ENCODE data around the gene ANO1.

Gene ANO1

DNA sequence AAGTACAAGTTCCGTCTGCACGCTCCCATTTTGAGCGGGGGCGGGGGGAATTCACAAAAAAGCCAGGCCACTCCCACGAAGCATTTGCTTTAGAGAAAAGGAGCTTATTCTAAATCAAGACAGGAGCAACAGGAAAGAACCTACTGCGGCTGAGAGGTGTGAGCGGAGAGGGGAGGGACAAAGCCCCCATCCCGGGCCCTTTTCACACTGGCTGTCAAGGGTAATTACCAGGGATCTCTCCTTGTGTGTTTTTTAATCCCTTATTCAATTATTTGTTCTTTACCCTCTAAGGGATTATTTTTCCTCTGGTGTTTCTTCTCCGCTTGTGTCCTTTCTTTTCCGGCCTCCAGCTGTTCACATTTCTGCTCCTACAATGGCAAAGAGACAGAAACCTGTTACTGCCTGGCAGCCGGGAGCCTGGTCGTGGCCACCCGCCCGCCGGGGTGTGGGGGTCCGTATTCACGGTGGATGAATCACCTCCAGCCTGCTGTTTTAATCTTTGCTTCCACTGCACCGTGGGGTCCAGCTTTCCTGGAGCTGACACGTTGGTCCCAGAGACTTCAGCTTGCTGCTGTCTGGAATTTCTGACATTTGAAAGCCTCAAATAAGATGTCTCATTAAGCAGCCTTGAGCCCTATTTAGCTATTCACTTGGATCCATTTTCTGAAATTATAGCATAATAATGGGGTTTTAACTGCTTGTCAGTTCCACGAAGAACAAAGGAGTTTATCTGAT is 63.5 kb downstream of the ANO1 start:
- no peak for DNase-seq

DNA sequence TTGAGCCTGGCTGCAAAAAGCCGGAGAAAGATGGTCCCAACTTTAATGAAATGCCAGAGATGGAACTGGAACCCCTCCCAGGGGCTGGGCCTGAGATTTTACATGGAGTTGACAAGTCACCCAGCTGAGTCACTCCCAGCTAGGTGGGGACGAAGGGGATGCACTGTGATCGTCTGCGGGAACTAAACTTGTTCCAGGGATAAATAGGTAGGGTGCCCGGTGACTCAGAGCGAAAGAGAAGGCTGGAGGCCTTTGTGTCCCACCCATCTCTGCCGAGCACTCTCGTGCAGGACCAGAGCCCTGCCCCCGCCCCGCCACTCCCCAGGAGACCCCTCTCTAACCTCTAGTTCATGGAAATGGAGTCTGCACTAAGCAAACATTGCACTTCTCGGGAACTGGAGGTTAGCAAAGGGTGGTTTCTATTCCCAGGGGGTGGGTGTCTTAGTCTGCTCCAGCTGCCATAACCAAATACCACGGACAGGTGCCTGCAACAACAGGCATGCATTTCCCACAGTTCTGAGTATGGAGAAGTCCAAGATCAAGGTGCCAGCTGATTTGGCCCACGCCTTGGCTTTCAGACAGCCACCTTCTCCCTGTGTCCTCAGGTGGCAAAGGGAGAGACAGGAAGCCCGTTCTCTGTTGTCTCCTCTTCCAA is 64.2 kb downstream of the ANO1 start:
- peak; percentile 65 for DNase-seq

DNA sequence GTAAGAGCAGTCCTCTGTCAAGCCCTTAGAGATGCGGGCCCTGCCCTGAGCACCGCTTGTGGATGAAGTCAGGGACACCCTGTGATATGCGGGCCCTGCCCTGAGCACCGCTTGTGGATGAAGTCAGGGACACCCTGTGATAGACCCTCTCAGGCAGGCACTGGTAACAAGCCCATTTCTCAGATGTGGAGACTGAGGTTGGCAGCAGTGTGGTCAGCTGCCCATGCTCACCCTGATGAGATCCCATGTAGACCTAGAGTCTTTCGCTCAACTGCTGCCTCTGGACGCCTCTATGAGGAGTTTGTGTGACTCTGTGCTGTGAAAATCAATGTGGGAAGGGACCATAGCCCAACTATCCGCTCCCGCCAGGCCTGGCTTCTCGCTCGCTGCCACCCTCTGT is 66.1 kb downstream of the ANO1 start:
- DNase-seq: no peak

DNA sequence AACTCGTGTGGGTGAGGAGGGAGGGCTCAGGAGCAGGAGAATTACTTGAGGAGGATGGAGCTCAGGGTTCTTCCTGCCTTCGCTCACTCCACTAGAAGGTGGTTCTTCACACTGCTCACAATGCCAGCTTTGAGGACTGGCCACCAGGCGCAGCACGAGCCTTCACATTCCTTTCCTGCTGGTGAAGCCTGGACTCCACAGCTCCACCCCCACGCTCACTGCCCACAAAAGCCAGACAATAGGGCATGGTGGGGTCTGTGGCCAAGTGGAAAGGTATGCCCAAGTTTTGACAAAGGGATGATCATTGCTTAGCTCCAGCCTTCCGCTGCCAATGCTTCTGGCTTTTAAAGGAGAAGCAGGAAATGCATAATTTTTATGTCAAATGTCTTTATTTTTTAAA is 67.0 kb downstream of the ANO1 start:
- no peak for DNase-seq

DNA sequence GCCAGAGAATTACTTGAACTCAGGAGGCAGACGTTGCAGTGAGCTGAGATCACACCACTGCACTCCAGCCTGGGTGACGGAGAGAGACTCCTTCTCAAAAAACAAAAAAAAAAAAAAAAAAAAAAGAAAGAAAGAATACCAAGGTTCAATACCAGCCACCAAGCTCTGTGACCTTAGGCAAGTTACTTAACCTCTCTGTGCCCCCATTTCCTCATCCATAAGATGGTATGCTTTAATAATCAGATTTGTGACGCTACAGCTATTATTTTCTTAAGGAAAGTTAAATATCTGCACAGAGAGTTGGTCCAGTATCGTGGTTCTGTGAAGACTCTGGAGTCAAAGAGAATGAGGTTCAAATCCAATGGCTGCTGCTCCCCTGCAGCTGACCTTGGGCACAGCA is 67.7 kb downstream of the ANO1 start:
- DNase-seq: no peak

DNA sequence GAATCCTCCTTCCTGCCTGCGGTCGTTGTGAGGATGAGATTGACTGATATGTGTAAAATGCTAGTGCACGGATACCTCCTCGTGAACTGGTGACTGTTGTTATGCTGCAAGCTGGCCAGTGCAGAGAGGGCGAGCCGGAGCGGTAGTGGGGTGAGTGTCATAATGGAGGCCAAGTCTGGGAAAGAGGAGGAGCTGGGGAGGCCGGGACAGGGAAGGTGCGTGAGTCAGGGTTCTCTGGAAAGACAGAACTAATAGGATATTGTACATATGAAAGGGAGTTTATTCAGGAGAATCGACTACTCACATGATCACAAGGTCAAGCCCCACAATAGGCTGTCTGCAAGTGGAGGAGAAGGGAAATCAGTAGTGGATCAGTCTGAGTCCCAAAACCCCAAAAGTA is 68.2 kb downstream of the ANO1 start:
- no peak for DNase-seq

DNA sequence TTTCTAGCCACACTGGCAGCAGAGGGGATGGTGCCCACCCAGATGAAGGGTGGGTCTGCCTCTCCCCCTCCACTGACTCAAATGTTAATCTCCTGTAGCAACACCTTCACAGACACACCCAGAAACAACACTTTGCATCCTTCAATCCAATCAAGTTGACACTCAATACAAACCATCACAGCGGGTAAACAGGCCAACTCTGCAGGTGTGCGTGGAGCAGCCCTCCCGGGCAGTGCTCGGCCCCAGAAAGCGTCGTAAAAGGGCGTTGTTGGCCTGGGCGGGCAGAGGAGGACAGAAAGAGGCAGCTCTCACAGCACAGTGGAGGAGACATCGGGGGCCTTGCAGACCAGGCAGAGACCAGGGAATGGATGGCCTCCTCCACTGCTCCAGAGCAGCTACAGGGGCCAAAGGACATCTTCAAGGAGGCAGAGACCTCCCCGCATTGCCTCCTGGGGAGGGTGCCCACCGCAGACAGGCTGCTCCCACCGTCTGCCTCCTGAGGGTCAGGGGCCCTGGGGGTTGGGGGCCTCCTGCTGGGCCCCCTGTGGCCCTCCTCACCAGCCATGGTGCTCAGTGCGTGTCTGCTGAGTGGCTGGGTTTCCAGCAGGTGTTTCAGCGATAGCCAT is 68.9 kb downstream of the ANO1 start:
- DNase-seq: no peak

DNA sequence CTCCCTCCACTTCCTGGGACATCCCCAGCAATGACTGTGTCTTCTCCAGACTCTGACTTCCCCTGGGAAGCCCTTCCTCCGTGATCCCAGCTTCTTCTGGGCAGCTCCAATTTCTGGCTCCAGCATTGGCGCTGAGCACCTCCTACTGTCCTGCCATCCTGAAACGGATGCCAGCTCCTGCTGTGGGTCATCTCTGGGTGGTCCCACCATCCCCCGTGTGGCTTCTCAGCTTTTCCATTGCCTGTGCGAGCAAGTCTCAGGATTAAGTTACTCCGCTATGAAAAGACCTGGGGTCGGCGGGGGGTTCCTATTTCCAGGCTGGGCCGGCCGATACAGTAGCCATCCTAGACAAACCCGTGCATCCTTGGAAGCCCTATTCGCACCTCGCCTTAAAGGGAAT is 69.6 kb downstream of the ANO1 start:
- no peak for DNase-seq

DNA sequence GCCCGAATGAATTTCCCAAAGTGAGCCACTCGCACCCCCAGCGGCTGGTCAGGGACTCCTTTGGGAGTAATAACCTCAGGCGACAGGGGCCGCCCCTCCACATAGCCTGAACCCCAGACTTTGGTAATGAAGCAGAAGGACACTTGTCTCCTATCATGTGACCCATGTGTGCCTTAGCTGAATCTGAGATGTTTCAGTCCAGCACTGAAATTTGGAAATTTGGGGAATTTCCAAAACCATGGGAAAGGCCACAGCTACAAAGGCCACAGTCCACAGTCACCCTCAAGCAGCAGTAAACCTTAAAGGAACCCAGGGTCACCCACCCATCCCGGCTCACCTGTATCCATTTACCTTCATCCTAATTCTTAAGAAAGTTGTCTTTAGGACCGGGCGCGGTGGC is 73.6 kb downstream of the ANO1 start:
- DNase-seq: no peak

DNA sequence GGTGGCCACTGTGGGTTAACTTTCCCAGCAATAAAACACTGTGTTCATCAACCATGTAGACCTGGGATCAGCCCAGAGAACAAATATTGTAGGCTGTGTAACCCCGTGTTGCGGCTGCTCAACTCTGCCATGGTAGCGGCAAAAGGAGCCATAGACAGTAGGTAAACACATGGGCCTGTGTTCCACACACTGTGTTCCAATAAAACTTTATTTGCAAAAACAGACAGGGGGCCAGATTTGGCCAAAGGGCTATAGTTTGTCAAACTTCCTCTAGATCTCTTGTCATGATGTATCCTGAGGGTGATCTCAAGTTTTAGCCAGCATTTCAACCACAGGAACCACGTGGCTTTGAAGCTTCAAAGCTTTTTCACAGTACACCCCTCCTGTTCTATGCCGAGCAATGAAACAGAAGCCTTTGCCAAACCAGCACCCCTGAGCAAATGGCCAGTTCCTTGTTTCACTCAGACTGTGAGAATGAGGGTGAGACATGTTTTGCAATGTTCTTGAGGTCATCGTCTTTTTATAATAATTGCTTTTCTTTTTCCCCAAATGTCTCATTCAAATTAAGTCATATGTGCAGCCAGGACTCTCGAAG is 75.1 kb downstream of the ANO1 start:
- DNase-seq: no peak

DNA sequence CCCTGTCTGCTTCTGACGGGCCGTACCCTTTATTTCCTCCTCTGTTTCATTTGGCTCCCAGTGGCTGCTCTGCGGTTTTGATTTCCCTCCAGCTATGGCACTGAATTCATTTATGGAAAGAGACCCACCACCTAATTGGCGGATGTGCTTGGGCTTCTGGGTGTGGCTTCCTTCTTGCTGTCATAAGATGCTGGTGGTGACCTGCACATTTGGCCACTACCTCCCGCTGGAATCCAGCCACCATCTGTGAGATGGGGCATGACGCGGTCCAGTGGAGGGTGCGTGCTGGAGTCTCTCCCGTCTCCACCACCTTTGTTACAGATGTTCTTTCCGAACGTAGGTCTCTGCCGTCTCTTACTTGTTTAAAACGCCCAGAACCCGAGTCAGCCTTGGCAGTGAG is 77.3 kb downstream of the ANO1 start:
- DNase-seq: no peak

DNA sequence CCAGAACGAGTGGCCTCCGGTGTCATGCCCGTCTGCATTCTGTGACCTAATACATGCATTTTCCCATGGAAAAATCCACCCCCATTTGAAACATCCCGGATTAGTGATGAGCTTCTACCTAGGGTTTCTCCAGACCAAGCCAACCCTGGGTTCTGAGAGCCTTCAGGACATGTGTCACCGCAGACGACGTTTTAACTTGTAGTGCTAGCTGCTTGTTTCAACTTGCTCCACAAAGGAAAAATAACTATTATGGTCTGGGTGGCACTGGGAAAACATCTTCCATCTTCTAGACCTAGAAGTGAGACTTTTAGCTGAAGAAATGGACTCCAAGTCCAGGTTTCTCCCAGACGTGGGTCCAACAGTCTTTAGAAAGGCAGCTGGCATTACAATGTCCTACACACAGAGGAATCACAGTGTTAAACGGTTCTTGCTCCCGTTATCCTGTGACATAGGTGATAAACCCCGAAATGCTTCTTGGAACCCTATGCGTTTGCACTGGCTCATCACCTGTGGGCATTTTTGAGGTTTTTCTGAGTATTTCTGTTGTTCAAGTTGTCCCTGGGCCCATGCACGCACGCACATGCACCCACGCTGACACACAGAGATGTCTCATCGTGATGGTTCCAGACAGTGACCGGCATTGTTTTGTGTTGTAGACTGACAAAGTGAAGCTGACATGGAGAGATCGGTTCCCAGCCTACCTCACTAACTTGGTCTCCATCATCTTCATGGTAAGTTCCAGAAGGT is 78.3 kb downstream of the ANO1 start:
- DNase-seq: no peak

DNA sequence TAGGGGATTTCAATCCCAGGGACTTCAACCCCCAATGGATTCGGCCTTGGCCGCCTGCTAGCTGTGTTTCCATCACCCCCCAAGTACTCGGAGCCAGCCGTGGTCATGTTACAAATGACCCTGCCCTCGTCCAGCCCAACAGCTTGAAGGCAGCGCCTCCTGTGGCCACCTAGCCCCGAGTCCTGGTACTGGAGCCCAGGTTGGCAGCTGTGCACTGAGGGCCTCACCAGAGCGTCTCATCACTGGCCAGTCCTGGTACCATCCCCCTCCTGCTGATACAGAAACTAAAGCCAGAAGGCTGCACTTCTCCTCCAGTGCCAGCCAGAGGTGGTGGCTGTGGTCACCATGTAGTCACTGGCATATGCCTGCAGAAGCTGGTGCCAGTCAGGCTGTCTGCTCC is 80.1 kb downstream of the ANO1 start:
- no peak for DNase-seq

DNA sequence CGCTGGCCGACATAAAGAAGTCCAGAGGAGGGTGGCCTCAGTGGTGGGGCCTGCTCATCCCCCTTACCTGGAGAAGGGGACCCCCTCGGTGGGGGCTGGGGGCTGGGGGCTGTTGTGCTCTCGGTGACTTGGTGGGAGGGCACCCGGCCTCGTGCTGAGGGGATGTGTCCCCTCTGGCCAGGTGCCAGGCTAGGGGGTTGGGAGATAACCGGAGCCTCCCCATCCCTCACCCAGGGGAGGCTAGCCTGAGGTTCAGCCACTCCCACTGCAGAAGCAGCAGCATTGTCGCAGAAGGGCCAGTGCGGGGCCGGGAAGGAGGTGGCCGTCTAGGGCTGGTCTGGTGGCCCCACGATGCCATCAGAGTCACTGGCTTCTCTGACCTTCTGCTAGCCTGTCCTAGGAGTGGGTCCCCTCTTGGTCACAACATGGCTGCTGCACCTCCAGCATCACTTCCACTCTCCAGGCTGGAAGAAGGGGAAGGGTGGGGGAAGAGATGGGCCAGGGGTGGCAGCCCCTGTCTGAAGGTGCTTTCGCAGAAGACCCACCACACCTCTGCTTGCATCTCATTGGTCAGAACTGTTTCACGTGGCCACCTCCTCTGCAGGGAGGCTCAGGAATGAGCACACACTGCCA is 80.8 kb downstream of the ANO1 start:
- DNase-seq: no peak

DNA sequence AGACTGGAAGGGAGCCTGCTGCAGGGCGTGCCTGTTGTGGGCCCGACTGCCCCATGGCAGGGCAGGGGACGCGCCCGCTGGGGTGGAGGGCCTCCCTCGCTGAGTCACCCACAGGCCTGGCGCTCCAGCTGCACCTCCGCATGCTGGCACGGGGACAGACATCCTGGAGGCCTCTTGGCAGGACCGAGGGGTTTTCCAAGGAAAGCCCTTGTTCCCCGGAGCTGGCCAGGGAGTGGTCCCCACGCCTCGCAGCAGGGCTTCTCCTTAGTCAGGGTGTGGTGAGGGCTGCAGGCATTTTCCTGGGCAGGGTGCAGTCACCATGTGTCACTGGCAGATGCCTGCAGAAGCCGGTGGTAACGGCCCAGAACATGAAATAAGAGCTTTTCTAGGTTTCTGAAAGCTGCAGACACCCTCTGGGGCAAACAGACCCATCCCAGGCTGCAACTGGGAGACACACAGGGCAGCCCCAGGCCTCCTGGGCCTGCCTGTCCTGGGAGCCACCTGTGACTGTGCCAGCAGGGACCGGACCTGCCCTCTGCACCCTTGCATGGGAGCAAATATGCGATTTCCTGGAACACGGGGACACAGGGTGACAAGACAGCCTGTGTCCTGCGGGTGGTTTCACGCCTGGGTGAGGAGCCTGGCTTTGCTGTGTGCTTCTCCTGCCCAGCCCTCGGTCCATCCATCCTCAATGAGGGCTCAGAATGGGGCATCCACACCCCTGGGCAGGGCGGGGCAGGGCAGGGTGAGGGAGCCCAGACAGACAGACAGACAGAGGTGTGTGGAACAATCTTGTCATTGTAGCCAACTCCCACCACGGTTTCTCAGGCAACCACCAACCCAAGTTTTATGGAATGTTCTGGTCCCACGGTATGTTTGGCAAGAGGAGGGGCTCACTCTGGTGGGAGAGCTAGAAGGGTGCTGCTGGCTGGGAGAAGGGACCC is 81.8 kb downstream of the ANO1 start:
- no peak for DNase-seq

DNA sequence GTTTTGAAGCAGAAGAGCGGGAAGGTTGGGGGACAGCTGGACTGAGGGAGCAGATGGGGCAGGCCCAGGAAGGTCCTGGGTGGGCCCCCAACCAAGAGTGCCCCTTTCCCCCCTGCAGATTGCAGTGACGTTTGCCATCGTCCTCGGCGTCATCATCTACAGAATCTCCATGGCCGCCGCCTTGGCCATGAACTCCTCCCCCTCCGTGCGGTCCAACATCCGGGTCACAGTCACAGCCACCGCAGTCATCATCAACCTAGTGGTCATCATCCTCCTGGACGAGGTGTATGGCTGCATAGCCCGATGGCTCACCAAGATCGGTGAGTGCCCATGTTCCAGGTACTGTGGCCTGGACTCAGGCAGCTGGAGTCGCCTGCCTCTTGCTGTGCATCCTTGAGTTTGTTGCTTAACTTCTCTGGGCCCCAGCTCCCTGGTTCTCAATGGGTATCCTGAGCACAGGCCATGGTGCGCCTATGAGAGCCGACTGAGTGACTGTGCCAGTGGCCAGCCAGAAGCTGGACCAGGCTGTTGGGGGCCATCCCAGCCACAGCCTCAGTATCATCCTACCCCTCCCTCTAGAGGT is 83.0 kb downstream of the ANO1 start:
- DNase-seq: no peak

DNA sequence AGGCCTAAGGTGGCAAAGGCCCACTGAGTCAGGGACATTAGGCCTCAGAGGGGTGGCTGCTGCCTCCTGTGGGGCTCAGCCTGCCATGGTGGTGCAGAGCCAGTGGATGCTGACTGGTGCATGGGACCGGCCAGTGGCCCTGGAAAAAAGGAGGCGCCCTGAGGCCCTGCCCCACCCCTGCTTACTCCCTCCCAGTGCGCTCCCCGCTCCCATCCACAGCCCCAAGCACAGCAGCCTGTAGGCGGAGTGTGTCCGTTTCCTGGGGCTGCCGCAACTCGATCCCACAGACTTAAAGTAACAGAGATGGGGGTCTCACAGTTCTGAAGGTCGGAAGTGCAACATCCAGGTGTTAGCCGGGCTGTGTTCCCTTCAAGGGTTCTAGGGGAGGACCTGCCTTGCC is 86.6 kb downstream of the ANO1 start:
- no peak for DNase-seq

DNA sequence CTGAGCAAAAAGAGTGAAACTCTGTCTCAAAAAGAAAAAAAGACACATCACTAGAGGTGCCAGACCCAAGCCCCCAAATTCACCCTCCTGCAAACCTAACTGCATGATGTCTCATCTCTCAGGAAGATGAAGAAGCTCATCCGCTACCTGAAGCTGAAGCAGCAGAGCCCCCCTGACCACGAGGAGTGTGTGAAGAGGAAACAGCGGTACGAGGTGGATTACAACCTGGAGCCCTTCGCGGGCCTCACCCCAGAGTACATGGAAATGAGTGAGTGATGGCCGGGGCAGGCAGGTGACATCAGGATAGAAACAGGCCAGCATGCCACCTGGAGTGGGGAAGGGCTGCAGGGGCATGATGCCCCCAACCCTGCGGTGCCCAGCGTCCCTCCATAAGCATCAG is 89.0 kb downstream of the ANO1 start:
- DNase-seq: no peak

DNA sequence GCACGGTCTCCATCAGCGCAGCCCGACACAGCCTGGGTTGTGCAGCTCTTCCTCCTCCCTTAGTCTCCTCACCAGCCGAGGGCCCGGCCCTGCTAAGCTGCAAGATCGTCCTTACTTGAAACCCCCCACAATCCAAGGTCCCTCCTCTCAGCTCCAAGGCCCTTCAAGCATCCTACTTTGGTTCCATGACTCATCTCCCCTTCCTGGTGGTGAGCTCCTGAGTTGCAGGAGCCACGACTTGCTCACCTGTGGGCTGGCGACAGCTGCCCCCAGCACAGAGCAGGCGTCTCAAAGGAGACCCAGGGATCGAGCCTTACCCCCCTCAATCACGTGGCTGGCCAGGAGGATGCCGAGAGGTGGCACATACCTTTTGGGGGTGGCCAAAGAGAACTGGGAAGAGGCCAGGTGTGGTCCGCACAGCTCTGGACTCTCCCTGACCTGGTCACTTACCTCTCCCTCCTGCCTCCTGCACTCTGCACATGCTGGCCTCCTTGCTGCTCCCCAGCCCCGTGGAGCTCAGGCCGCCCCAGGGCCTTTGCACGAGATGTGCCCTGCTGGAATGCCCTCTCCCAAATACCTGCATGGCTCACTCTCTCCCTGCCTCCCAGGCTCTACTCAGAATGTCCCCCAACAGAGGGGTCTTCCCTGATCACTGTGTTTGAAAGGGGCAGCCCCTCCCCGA is 89.7 kb downstream of the ANO1 start:
- DNase-seq: no peak

DNA sequence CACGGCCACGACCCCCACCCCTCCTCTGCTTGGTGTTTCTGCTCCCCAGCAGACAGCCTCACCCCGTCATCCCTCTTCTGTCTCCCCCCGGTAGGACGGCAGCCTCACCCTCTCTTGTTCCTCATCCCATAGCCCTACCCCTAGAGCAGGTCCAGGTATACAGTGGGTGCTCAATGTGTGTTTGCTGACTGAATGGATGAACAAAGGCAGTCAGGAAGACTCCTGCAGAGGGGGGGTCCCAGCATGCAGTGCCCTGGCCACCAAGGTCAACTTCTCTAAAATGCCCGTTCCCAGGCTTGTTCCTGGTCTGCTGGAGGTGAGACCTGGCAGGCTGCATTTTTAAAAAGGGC is 90.3 kb downstream of the ANO1 start:
- DNase-seq: no peak

DNA sequence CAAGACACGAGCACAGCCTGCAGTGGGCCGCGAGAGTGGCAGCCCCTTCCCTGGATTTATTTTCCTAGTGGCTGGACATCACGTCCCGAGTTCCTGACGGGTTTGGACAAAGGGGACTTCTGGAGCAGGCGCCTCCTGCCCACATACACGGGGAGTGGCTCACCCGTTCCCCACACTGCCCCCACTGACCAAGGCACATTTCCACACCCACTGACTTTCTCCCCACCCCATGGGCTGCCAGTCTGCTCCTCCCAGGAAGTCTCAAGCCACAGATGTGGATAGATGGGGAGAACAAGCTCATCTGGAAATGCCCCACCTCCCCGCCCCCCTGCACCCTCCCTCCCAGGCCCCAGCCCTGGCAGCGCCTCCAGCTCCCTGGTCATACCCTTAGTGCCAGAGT is 91.0 kb downstream of the ANO1 start:
- no peak for DNase-seq
